KMS-11 (cell line): ENCODE data around the gene EXOC6B.

ENCODE experiments used
- H2AFZ ChIP-seq: fragments of 200-600 bp; sonication (generic); 2 replicates; pipeline ENCODE4 v1.6.1; 2016; ENCODE audit warnings: antibody characterized with exemption, mixed run types, low read depth
- H3K27ac ChIP-seq: fragments of 200-600 bp; sonication (generic); 2 replicates; pipeline ENCODE4 v1.6.1; 2016; ENCODE audit warnings: mild to moderate bottlenecking, mixed run types
- H3K27me3 ChIP-seq: fragments of 200-600 bp; sonication (generic); 2 replicates; pipeline ENCODE4 v1.6.1; 2017; ENCODE audit warnings: mild to moderate bottlenecking, low read depth, mixed run types, moderate library complexity; ENCODE audit not compliant: insufficient read depth
- H3K36me3 ChIP-seq: fragments of 200-600 bp; sonication (generic); 2 replicates; pipeline ENCODE4 v1.6.1; 2017; ENCODE audit warnings: mild to moderate bottlenecking, mixed run types; ENCODE audit not compliant: insufficient read depth
- H3K4me1 ChIP-seq: fragments of 200-600 bp; sonication (generic); 2 replicates; pipeline ENCODE4 v1.6.1; 2016; ENCODE audit warnings: mild to moderate bottlenecking, low read depth, mixed run types; ENCODE audit not compliant: poor library complexity, severe bottlenecking
- H3K4me2 ChIP-seq: fragments of 200-600 bp; sonication (generic); 2 replicates; pipeline ENCODE4 v1.7.0; 2016; ENCODE audit warnings: mild to moderate bottlenecking, mixed run types
- H3K4me3 ChIP-seq: fragments of 200-600 bp; sonication (generic); IDR thresholded peaks from 2 replicates; pipeline ENCODE4 v1.6.1; 2017; ENCODE audit warnings: low read depth, low read length, mixed read lengths; ENCODE audit not compliant: insufficient read depth
- H3K79me2 ChIP-seq: fragments of 200-600 bp; sonication (generic); 2 replicates; pipeline ENCODE4 v1.6.1; 2016; ENCODE audit warnings: low read depth, mixed run types; ENCODE audit not compliant: insufficient read depth
- H3K9ac ChIP-seq: fragments of 200-600 bp; sonication (generic); 2 replicates; pipeline ENCODE4 v1.6.1; 2016; ENCODE audit warnings: mild to moderate bottlenecking, mixed run types
- H4K20me1 ChIP-seq: fragments of 200-600 bp; sonication (generic); 2 replicates; pipeline ENCODE4 v1.6.1; 2016; ENCODE audit warnings: mild to moderate bottlenecking, mixed run types; ENCODE audit not compliant: insufficient read depth
- TF ChIP-seq, protein P1 (sequence below): fragments of 200-600 bp; sonication (generic); conservative IDR thresholded peaks from 2 replicates; pipeline ENCODE4 v1.6.1; 2017; ENCODE audit warnings: low read depth, mild to moderate bottlenecking, antibody characterized with exemption, low read length, moderate library complexity, mixed read lengths

The EXOC6B gene

GRCh38 chr2:72723769-72724370 lies 102.0 kb downstream of the EXOC6B start:
- H3K9ac ChIP-seq, result no peak overlapping the region
- H4K20me1 ChIP-seq, result no peaks in the 10 kb centered on the region
- H3K4me2 ChIP-seq, result no peak overlapping the region
- H2AFZ ChIP-seq, result no peak overlapping the region
- H3K36me3 ChIP-seq, result no peaks in the 10 kb centered on the region
- H3K27ac ChIP-seq, result no peak overlapping the region
- no peaks in the 10 kb centered on the region for H3K4me1 ChIP-seq
- TF ChIP-seq, protein P1, sequence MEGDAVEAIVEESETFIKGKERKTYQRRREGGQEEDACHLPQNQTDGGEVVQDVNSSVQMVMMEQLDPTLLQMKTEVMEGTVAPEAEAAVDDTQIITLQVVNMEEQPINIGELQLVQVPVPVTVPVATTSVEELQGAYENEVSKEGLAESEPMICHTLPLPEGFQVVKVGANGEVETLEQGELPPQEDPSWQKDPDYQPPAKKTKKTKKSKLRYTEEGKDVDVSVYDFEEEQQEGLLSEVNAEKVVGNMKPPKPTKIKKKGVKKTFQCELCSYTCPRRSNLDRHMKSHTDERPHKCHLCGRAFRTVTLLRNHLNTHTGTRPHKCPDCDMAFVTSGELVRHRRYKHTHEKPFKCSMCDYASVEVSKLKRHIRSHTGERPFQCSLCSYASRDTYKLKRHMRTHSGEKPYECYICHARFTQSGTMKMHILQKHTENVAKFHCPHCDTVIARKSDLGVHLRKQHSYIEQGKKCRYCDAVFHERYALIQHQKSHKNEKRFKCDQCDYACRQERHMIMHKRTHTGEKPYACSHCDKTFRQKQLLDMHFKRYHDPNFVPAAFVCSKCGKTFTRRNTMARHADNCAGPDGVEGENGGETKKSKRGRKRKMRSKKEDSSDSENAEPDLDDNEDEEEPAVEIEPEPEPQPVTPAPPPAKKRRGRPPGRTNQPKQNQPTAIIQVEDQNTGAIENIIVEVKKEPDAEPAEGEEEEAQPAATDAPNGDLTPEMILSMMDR, result no peak
- H3K27me3 ChIP-seq, result no peaks in the 10 kb centered on the region
- H3K79me2 ChIP-seq, result no peaks in the 10 kb centered on the region
- no peak overlapping the region for H3K4me3 ChIP-seq

DNA sequence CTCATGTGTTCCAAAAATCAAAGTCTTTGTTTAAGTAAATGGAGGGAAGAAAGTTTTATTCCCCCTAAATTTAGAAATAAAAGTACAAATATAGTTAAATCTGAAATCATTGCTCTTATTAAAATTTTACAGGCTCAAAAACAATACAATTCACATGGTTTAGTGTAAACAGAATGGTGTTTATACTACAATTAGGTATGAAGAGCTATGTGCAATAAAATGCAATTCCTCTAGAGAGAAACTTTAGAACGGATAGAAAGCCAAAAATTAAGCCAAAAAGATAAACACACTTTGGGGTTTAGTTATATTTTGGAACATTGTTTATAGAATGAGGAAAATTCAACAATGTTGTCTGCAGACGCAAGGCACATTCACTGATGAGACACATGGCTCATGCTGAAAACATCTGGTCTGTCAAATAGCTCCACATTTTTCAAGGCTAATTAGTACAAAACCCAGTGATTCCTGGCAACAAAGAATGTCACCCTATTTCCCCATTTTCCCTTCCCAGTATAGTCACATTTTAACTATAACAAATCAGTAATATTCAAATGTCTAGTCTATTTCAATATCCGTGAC lies 103.3 kb downstream of the EXOC6B start:
- TF ChIP-seq, protein P1, result no peak
- H4K20me1 ChIP-seq, result no peaks in the 10 kb centered on the region
- no peak overlapping the region for H3K27ac ChIP-seq
- H3K4me1 ChIP-seq, result no peaks in the 10 kb centered on the region
- H3K36me3 ChIP-seq, result no peaks in the 10 kb centered on the region
- no peaks in the 10 kb centered on the region for H3K79me2 ChIP-seq
- H3K4me3 ChIP-seq, result no peak overlapping the region
- no peak overlapping the region for H2AFZ ChIP-seq
- no peak overlapping the region for H3K9ac ChIP-seq
- no peaks in the 10 kb centered on the region for H3K27me3 ChIP-seq
- no peak overlapping the region for H3K4me2 ChIP-seq

DNA sequence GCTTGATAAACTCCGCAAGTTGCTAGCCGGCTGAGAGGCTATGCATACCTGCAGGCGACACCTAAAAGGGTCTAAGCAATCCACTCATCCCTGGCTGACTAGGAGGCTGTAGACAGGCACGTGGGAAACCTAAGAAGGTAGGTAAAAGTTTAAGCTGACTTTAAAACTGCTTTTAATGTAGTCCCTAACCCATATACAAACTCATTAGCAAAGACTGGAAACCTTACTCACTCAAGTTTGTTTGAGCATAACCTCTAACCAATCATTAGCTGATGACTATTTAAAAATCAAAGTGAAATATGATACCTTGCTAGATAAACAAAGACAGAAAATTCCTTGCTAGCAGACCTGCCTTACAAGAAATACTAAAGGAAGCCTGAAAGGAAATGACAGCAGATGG lies 106.4 kb downstream of the EXOC6B start:
- H3K36me3 ChIP-seq, result no peaks in the 10 kb centered on the region

GRCh38 chr2:72718876-72719275 lies 107.0 kb downstream of the EXOC6B start:
- H3K9ac ChIP-seq, result no peak overlapping the region
- H3K4me3 ChIP-seq, result no peak overlapping the region
- no peak overlapping the region for H3K4me2 ChIP-seq
- no peaks in the 10 kb centered on the region for H4K20me1 ChIP-seq
- H3K27me3 ChIP-seq, result no peaks in the 10 kb centered on the region
- no peak overlapping the region for H3K27ac ChIP-seq
- TF ChIP-seq, protein P1, result no peak
- H3K4me1 ChIP-seq, result no peaks in the 10 kb centered on the region
- no peak overlapping the region for H2AFZ ChIP-seq
- no peaks in the 10 kb centered on the region for H3K36me3 ChIP-seq
- no peaks in the 10 kb centered on the region for H3K79me2 ChIP-seq

More for the DNA sequence above, 106.4 kb downstream of the EXOC6B start:
- no peaks in the 10 kb centered on the region for H3K79me2 ChIP-seq
- H3K4me3 ChIP-seq, result no peak overlapping the region
- TF ChIP-seq, protein P1, result no peak
- no peaks in the 10 kb centered on the region for H4K20me1 ChIP-seq
- H3K9ac ChIP-seq, result no peak overlapping the region
- H2AFZ ChIP-seq, result no peak overlapping the region
- no peak overlapping the region for H3K27ac ChIP-seq
- H3K27me3 ChIP-seq, result no peaks in the 10 kb centered on the region
- H3K4me2 ChIP-seq, result no peak overlapping the region
- H3K4me1 ChIP-seq, result no peaks in the 10 kb centered on the region
